Activated CD8-positive, alpha-beta memory T cell treated with anti-CD3 and anti-CD28 coated beads for 36 hours (primary cell): ENCODE results near the gene HSF4. TPM values are rescaled to one million over a fixed set of nuclear protein-coding genes. Genes with fewer than 3 reads are reported as not detected.

Experiments
- CTCF ChIA-PET: fragments of 350-600 bp; sonication (Branson Sonifier 250); formaldehyde crosslinking; loops from one replicate; lab custom pipeline; 2021; ENCODE audit warnings: antibody characterized with exemption; lab: Charles Lee
- POLR2A ChIA-PET: fragments of 350-600 bp; sonication (Branson Sonifier 250); formaldehyde crosslinking; loops from one replicate; lab custom pipeline; 2021; ENCODE audit warnings: antibody characterized with exemption; lab: Charles Lee
- total RNA-seq, 2 experiments: library from RNA; stranded (reverse); gene quantifications; one replicate each; pipeline ENCODE4 v1.2.3, GENCODE V29; 2021

Gene HSF4
- total RNA-seq, 2 experiments from 2014 or later, result 7.6 to 11.4 TPM

DNA sequence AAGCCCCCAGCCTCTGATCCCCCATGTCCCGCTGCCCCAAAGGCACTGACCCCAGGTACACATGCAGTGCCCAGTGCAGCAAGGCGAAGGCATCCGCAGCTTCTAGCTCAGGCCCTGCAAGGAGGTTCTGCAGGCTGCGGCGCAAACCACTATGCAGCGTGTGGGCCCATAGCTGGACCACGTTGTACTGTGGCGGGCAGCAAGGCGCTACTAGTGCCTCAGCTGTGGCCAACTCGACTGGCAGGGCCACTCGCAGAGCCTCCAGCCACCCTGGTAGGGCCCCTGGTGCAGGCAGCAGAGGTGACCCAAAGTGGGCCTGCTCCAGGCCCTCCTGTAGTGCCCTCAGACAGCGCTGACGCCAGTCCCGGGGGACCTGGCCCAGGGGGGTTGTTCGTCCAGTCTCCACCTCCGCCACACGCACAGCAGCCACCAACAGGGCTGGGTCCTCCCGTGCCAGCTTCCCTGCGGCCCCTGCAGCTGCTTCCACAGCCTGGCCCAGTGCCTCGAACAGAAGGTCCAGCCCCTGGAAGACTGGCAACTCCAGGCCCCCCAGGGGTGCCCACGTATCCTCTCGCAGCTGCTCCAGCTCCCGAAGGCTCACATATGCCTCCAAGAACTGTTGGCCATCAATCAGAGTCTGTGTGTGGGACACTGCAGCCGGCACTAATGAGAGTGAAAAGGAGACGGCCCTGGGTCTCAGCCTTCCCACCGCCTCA lies 22.8 kb downstream of the HSF4 start:
- ChIA-PET CTCF (interaction anchor here (1.1 to 1.4 kb wide), 3 partner anchors 11 to 169 kb away, joined by 3 to 5 read pairs (median 3); no protein-coding TSS in a partner anchor), POLR2A (no interaction called here)

DNA sequence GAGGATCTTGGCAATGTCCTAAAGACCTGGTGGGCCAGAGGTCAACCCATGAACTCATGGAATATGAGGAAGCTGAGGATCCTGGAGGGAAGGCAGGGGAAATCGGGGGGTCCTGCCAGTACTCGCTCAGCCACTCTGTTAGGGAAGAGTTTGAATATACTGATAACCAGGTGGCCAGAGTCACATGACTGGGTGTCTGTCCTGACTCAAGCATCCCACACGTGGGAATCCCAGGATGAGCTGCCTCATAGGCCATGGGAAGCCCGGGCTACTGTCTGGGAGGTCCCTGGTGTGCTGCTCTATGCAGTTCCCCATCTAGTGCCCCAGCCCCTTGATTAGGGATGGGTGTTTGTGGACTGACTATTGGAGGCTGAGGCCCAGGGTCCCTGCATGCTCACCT lies 23.8 kb downstream of the HSF4 start:
- CTCF ChIA-PET, result interaction anchor here (1.0 to 1.4 kb wide), 3 partner anchors 12 to 234 kb away, joined by 3 to 5 read pairs (median 3); no protein-coding TSS in a partner anchor
- POLR2A ChIA-PET, result interaction anchor here (0.6 kb wide), 1 partner anchor 69 kb away, joined by 9 read pairs; no protein-coding TSS in a partner anchor

DNA sequence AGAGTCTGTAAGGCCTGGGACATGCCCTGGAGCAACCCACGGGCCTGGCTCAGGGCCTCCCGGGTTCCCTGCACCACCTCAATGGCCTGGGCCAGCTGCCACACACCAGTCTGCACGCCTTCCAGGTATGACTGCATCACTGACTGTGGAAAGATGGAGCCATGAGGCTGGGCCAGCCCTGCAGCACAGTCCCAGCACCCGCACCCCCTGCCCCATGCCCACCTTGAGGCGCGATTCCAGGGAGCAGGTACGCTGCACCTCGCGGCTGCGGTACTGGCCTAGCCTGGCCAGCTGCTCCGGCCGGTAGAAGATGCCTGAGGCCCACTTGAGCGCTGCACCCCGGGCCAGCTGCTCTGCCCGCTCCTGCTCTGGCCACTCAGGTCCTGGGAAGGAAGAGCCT lies 24.3 kb downstream of the HSF4 start:
- POLR2A ChIA-PET, result no interaction called here
- CTCF ChIA-PET, result interaction anchor here (1.0 to 1.3 kb wide), 3 partner anchors 14 to 235 kb away, joined by 3 to 5 read pairs (median 3); no protein-coding TSS in a partner anchor

- ChIA-PET CTCF (interaction anchor here (1.3 kb wide), 1 partner anchor 35 kb away, joined by 5 read pairs; no protein-coding TSS in a partner anchor), POLR2A (no interaction called here)
Observed at GRCh38 chr16:67190041-67190440, 25.5 kb downstream of the HSF4 start, which contains the start of gene EXOC3L1. Gene EXOC3L1 (minus strand): TSS chr16:67190136. CDS start chr16:67189676, 460 bp downstream.

DNA sequence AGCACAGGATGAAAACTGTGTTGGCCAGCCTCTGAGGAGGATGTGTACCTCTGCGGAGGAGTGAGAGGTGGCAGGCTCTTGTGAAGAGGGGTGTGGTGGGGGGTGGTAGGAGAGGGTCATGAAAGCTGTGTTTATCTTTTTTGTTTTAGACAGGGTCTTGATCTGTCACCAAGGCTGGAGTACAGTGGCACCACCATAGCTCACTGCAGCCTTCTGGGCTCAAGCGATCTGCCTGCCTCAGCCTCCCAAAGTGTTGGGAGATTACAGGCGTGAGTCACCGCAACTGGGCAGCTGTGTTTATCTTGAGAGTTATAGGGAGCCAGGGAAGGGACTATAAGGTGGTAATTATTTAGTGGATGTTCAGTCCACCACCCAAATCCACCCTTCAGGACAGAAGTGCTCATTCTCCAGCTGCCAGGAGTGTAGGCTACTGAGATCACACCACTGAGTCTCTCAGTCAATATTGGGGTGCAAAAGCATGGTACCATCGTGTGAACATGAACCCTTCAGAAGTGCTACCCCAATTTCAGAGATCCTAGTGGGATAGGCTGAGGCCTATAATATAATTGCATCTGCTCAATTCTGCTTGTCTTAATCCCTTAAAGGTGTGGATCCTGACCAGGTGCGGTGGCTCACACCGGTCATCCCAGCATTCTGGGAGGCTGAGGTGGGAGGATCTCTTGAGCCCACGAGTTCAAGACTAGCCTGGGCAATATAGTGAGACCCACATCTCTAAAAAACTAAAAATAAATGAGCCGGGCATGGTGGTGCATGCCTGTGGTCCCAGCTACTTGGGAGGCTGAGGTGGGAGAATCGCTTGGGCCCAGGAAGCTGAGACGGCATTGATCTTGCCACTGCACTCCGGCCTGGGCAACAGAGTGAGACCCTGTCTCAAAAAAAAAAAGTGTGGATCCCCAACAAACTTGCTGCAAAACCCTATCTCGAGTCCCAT lies 26.2 kb downstream of the HSF4 start:
- CTCF ChIA-PET, result interaction anchor here (1.3 kb wide), 1 partner anchor 35 kb away, joined by 5 read pairs; no protein-coding TSS in a partner anchor

GRCh38 chr16:67191411-67191994 lies 27.0 kb downstream of the HSF4 start:
- ChIA-PET CTCF (no interaction called here), POLR2A (interaction anchor here (0.6 kb wide), 1 partner anchor 117 kb away, joined by 3 read pairs; no protein-coding TSS in a partner anchor)

More for the DNA sequence above, 26.2 kb downstream of the HSF4 start:
- POLR2A ChIA-PET, result no interaction called here

GRCh38 chr16:67191995-67192681 lies 27.6 kb downstream of the HSF4 start, which contains the start of gene E2F4:
Gene E2F4 (plus strand): TSS chr16:67192155. CDS start chr16:67192228, 73 bp downstream.
- CTCF ChIA-PET, result interaction anchor here (0.5 to 1.4 kb wide), 8 partner anchors 9 to 235 kb away, joined by 3 to 4 read pairs (median 3); no protein-coding TSS in a partner anchor
- POLR2A ChIA-PET, result interaction anchor here (0.6 to 0.7 kb wide), 2 partner anchors 16 to 117 kb away, joined by 3 to 5 read pairs; no protein-coding TSS in a partner anchor

DNA sequence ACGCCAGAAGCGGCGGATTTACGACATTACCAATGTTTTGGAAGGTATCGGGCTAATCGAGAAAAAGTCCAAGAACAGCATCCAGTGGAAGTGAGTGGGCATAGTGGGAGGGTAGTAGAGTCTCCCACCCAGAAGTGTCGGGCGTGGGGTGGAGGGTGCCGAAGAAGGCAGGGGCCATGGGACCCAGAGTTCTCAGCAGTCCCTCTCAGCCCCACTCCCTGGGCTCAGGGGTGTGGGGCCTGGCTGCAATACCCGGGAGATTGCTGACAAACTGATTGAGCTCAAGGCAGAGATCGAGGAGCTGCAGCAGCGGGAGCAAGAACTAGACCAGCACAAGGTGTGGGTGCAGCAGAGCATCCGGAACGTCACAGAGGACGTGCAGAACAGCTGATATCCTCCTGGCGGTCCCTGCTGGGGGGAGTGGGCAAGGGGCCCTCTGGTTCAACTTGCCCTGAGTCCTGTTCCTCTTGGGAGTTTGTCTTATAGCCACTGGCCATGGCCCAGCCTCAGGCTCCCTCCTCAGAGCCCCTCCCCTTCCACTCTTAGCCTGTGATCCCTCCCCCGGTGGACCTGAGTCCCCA lies 28.3 kb downstream of the HSF4 start:
- ChIA-PET CTCF (interaction anchor here (0.8 to 1.4 kb wide), 6 partner anchors 8 to 215 kb away, joined by 3 to 4 read pairs (median 3); no protein-coding TSS in a partner anchor), POLR2A (interaction anchor here (0.5 to 0.9 kb wide), 3 partner anchors 15 to 165 kb away, joined by 3 to 5 read pairs (median 5); no protein-coding TSS in a partner anchor)

GRCh38 chr16:67193536-67193935 lies 29.0 kb downstream of the HSF4 start:
- POLR2A ChIA-PET, result interaction anchor here (0.9 kb wide), 1 partner anchor 19 kb away, joined by 3 read pairs; no protein-coding TSS in a partner anchor

GRCh38 chr16:67194260-67194659 lies 29.7 kb downstream of the HSF4 start:
- POLR2A ChIA-PET, result no interaction called here
- CTCF ChIA-PET, result interaction anchor here (0.6 kb wide), 1 partner anchor 77 kb away, joined by 3 read pairs; no protein-coding TSS in a partner anchor

More at GRCh38 chr16:67193536-67193935, 29.0 kb downstream of the HSF4 start:
- CTCF ChIA-PET, result interaction anchor here (1.4 kb wide), 1 partner anchor 53 kb away, joined by 3 read pairs; no protein-coding TSS in a partner anchor

DNA sequence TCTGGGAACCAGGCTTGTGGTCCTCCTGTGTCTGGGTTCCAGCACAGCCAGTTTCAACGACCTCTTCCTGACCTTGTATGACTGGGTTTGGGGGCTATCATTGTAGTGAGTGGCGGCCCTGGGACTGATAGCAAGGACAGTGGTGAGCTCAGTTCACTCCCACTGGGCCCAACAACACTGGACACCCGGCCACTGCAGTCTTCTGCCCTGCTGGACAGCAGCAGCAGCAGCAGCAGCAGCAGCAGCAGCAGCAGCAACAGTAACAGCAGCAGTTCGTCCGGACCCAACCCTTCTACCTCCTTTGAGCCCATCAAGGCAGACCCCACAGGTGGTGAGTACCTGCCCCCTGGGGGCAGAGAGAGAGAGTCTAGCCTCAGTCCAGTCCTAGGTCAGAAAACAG lies 31.1 kb downstream of the HSF4 start:
- ChIA-PET POLR2A (interaction anchor here (1.1 kb wide), 1 partner anchor 13 kb away, joined by 3 read pairs; no protein-coding TSS in a partner anchor), CTCF (interaction anchor here (1.2 to 1.5 kb wide), 2 partner anchors 142 to 218 kb away, joined by 3 to 4 read pairs; no protein-coding TSS in a partner anchor)

DNA sequence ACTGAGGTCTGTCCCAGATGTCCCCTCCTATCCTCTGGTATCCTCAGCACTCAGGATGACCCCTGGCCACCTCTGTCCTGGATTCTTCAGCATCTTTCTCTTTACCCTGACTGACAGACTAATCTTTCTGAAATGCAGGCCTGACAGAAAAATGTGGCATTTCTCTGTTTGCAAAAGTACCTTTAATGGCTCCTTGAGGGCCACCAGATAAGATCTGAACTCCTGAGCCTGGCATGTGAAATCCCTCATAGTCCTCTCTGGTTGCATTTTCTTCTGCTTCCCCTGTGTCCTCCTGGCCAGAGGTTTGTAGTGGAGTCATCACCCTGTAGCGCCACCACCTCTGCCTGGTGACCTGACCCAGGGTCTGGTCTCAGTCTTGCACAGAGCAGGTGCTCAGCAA lies 32.3 kb downstream of the HSF4 start:
- POLR2A ChIA-PET, result interaction anchor here (1.1 kb wide), 1 partner anchor 11 kb away, joined by 3 read pairs; no protein-coding TSS in a partner anchor
- CTCF ChIA-PET, result interaction anchor here (0.9 to 2.1 kb wide), 4 partner anchors 12 to 220 kb away, joined by 4 to 6 read pairs (median 5); partner anchors contain the start of genes B3GNT9 and TMEM208

GRCh38 chr16:67197704-67198103 lies 33.2 kb downstream of the HSF4 start:
- CTCF ChIA-PET, result interaction anchor here (0.7 to 2.1 kb wide), 7 partner anchors 10 to 42 kb away, joined by 3 to 7 read pairs (median 4); partner anchors contain the start of genes NOL3 and TMEM208
- POLR2A ChIA-PET, result interaction anchor here (0.7 kb wide), 1 partner anchor 10 kb away, joined by 3 read pairs; no protein-coding TSS in a partner anchor

DNA sequence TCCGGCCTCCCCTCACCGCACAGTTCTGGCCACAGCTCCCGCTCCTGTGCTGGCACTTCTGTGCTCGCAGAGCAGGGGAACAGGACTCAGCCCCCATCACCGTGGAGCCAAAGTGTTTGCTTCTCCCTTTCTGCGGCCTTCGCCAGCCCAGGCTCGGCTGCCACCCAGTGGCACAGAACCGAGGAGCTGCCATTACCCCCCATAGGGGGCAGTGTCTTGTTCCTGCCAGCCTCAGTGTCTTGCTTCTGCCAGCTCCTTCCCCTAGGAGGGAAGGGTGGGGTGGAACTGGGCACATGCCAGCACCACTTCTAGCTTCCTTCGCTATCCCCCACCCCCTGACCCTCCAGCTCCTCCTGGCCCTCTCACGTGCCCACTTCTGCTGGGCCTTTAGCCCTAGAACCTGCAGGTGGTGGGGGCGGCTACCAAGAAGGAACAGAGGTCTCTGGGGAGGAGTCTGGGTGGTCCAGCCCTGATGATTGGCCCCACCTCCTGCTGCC lies 33.7 kb downstream of the HSF4 start:
- ChIA-PET CTCF (interaction anchor here (0.8 to 2.1 kb wide), 7 partner anchors 10 to 251 kb away, joined by 3 to 7 read pairs (median 4); partner anchors contain the start of gene TMEM208), POLR2A (interaction anchor here (0.7 kb wide), 1 partner anchor 10 kb away, joined by 3 read pairs; no protein-coding TSS in a partner anchor)

DNA sequence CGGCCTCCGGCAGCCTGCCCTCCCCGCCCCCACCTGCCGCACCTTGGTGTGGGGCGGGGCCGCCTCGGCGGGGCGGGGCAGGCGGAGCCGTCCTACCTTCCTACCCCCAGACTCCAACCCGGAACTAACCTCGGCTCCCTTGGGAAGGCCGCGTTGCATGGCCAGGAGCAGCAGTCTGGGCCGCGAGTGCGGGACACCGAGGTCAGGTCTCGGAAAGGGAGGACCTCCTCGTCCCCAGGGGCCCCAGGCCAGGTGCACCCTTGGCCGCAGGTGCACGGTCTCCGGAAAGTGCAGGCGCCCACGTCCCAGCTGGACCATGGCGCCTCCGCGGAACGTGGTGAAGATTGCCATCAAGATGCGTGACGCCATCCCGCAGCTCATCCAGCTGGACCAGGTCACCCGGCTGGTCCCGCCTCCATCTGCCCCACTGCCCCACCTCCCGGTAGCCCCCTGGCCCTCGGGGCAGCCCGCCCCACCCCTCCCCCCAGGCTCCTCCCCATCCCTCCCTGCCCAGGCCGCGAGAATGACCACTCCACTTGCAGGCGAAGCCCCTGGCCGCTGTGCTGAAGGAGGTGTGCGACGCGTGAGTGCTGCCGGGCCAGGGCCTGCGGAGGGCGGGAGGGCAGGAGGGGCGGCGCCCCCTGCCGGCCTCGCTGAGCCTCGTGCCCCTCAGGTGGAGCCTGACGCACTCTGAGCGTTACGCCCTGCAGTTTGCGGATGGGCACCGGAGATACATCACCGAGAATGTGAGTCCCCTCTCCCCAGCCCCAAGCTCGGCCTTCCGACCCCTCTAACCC lies 34.7 kb downstream of the HSF4 start, which contains the start of gene ELMO3:
TSS of gene ELMO3 (plus strand) at position 121 of the 797 bp plus-strand sequence. CDS start at position 317, 196 bp downstream.
- ChIA-PET CTCF (interaction anchor here (1.5 to 2.1 kb wide), 2 partner anchors 9 to 250 kb away, joined by 3 to 7 read pairs; no protein-coding TSS in a partner anchor), POLR2A (no interaction called here)
